Sigmoid colon (tissue), 4 donors: Measurements from ENCODE around the gene NLGN4X.

Experiments
- EP300 ChIP-seq, 4 donors: sonication (generic); formaldehyde crosslinking; IDR thresholded peaks; one replicate each; pipeline ENCODE4 v1.6.1; 2017; ENCODE audit warnings: antibody characterized with exemption in 4 of 4
- POLR2A ChIP-seq, 2 donors: fragments of 450-650 bp; IDR thresholded peaks; one replicate each; pipeline ENCODE4 v1.6.1; 2016; ENCODE audit warnings: antibody characterized with exemption in 2 of 2, mild to moderate bottlenecking in 2 of 2, moderate library complexity in 2 of 2
- POLR2AphosphoS5 ChIP-seq, 4 donors: sonication (generic); formaldehyde crosslinking; IDR thresholded peaks; one replicate each; pipeline ENCODE4 v1.6.1; 2017; ENCODE audit warnings: antibody characterized with exemption in 4 of 4
- TF ChIP-seq, protein P1 (sequence below), 4 experiments: fragments of 450-650 bp in 3 of 4; fragments of 200-600 bp in 1 of 4; IDR thresholded peaks; one replicate each; pipeline ENCODE4 v1.5.1; 2016 to 2019; ENCODE audit warnings: antibody characterized with exemption in 4 of 4, mild to moderate bottlenecking in 3 of 4, moderate library complexity in 2 of 4

- TF ChIP-seq POLR2AphosphoS5 (IDR thresholded peaks at IDR 0.05) (no peak), POLR2A (IDR thresholded peaks at IDR 0.05) (no peak), EP300 (IDR thresholded peaks at IDR 0.05) (no peak)
- TF ChIP-seq, protein P1, sequence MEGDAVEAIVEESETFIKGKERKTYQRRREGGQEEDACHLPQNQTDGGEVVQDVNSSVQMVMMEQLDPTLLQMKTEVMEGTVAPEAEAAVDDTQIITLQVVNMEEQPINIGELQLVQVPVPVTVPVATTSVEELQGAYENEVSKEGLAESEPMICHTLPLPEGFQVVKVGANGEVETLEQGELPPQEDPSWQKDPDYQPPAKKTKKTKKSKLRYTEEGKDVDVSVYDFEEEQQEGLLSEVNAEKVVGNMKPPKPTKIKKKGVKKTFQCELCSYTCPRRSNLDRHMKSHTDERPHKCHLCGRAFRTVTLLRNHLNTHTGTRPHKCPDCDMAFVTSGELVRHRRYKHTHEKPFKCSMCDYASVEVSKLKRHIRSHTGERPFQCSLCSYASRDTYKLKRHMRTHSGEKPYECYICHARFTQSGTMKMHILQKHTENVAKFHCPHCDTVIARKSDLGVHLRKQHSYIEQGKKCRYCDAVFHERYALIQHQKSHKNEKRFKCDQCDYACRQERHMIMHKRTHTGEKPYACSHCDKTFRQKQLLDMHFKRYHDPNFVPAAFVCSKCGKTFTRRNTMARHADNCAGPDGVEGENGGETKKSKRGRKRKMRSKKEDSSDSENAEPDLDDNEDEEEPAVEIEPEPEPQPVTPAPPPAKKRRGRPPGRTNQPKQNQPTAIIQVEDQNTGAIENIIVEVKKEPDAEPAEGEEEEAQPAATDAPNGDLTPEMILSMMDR (IDR thresholded peaks at IDR 0.05): no peak
Observed at GRCh38 chrX:5876984-5877596, 351.6 kb downstream of the NLGN4X start.
